GM12864 (cell line): Measurements from ENCODE around the gene FEM1A.
A peak's percentile ranks its signal among the peaks of the same experiment; 100 is the strongest.
"Not testable (repeated sequence)": the region's sequence is repeated elsewhere in the genome, so short reads cannot be mapped to it uniquely, and the experiment has no call there.

Experiments
- DNase-seq: peaks from one replicate; pipeline ENCODE4 v3.0.0-alpha.2; 2011; ENCODE audit warnings: low read depth
- H3K4me3 ChIP-seq: 2 replicates; pipeline ENCODE4 v1.5.1; 2011; ENCODE audit warnings: mild to moderate bottlenecking, low read depth, low read length, control low read depth
- CTCF ChIP-seq: IDR thresholded peaks from 2 replicates; pipeline ENCODE4 v1.5.1; 2011; ENCODE audit warnings: low read depth, mild to moderate bottlenecking, moderate library complexity, low read length, control low read depth, inconsistent platforms; ENCODE audit errors: missing control alignments

The FEM1A gene

DNA sequence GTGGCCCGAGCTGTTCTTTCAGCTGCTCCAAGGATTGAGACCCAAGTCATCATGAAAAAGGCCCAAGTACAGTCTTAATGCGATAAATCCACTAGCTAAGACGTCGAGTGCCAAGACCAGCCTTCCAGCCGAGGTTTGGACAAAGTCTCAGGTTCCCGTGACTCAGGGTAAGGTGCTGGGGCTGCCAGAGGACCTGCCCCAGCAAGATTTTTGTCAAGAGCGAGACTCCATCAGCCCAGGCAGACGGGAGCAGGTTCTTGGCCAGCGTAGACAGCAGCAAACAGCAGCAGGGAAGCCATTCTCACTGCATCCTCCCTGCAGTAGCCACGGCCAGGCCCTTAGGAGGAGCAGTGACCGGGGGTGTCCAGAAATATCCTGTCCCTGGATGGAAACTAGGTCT is 3.4 kb downstream of the FEM1A start:
- no peak overlapping the region for H3K4me3 ChIP-seq

DNA sequence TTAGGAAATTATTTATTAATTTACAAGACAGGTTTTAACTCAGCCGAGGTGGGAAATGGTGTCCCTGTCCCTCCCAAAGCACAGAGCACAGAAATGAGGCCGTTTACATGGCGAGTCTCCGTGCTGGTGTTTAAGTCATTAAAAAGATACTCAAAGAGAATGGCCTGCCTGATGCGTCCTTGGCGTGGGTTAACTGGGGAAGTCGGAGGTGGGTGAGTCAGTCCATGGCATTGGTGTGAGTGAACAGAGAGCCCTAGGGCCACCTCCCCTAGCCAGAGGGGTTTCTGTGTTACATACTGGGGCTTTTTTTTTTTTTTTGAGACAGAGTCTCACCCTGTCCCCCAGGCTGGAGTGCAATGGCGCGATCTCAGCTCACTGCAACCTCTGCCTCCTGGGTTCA is 3.9 kb downstream of the FEM1A start:
- no peak for TF ChIP-seq CTCF
- DNase-seq = no peak
- no peak overlapping the region for H3K4me3 ChIP-seq

More for the DNA sequence above, 3.4 kb downstream of the FEM1A start:
- no peak for TF ChIP-seq CTCF
- no peak for DNase-seq

DNA sequence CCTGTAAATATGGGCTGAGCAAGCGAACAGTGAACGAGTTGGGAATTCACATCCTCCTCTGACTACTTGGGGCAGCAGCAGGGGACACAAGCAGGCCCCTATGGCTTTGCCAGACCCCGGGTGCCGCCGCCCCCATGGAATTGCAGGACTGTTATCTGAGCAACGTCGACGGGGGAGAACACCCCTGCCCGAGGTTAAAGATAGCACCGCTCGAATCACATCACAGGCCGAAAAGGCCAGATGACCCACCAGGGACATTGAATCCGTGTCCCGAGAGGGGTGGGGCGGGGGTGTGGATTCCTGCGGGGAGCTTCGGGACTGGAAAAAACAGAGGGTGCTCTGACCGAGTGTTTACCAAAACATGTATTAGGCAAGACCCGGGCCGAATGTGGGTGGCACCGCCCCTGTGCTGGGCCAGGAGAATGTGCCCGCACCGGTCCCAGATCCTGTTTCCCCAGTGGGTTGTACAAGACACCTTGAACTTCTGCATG is 9.1 kb downstream of the FEM1A start:
- H3K4me3 ChIP-seq = no peak overlapping the region
- DNase-seq = no peak

DNA sequence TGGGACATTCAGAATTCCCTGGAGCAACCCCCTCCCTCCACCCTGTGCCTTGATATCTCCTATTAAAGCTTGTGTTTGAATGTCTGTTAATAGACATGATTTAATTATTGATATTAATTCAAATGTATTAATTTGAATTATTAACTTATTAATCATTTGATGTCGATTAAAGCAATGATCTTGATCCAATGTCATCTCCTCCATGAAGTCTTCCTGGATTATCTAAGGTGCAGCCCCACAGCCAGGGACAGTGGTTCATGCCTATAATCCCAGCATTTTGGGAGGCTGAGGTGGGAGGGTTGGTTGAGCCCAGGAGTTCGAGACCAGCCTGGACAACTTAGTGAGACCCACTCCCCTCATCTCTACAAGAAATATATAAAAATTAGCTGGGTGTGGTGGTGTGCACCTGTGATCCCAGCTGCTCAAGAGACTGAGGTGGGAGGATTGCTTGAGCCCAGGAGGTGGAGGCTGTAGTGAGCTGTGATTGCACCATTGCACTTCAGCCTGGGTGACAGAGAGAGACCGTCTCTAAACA is 9.6 kb downstream of the FEM1A start:
- no peak for DNase-seq
- no peak for TF ChIP-seq CTCF
- no peak overlapping the region for H3K4me3 ChIP-seq

More for the DNA sequence above, 9.1 kb downstream of the FEM1A start:
- TF ChIP-seq CTCF = no peak

DNA sequence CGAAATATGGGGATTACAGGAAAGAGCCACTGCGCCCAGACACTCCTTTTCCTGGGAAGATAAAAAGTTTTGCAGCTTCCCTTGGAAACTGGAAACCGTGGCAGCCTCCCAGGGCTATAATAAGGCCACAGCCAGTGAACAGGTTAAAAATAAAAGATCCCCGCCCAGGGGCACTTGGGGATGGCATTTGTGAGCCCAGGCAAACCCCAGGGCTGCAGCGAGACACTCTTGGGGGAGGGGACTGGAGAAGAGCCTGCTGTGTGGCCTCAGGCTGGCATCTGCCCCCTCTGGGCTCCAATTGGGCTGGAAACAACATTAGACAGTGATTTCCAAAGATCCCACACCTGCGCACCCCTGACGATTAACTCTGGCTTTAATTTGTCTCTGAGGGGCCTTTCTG is 11.2 kb downstream of the FEM1A start:
- no peak for TF ChIP-seq CTCF
- no peak for DNase-seq

GRCh38 chr19:4803736-4804695 is 12.5 kb downstream of the FEM1A start:
- peak; percentile 91 for TF ChIP-seq CTCF
- no peak for DNase-seq

More for the DNA sequence above, 11.2 kb downstream of the FEM1A start:
- no peak overlapping the region for H3K4me3 ChIP-seq

GRCh38 chr19:4805140-4805539 is 13.6 kb downstream of the FEM1A start:
- not testable (repeated sequence) for DNase-seq, H3K4me3 ChIP-seq

More at GRCh38 chr19:4803736-4804695, 12.5 kb downstream of the FEM1A start:
- H3K4me3 ChIP-seq = no peak overlapping the region
